ENCODE measurements around the gene SRGAP2C.
"Not testable (repeated sequence)": the region's sequence is repeated elsewhere in the genome, so short reads cannot be mapped to it uniquely, and the experiment has no call there.

Gene SRGAP2C

GRCh38 chr1:121263789-121264244 is 79.0 kb downstream of the SRGAP2C start:
- H3K36me3 ChIP-seq (replicated peaks); H3K27ac ChIP-seq; H3K27me3 ChIP-seq (replicated peaks); H3K4me3 ChIP-seq (ENCODE audit: low read depth, low read length); in situ Hi-C loops (cut with HindIII; ENCODE audit: low pct_ligation_motif_present, low sequenced_read_pairs): not testable (repeated sequence)
- peak; percentile 84 for DNase-seq

GRCh38 chr1:121267072-121267471 is 82.3 kb downstream of the SRGAP2C start:
- H3K27ac ChIP-seq; DNase-seq; H3K27me3 ChIP-seq (replicated peaks); H3K4me3 ChIP-seq (ENCODE audit: low read depth, low read length); H3K36me3 ChIP-seq (replicated peaks); in situ Hi-C loops (cut with HindIII; ENCODE audit: low pct_ligation_motif_present, low sequenced_read_pairs): not testable (repeated sequence)

- H3K27ac ChIP-seq; in situ Hi-C loops (cut with HindIII; ENCODE audit: low pct_ligation_motif_present, low sequenced_read_pairs); H3K4me3 ChIP-seq (ENCODE audit: low read depth, low read length); H3K27me3 ChIP-seq (replicated peaks); DNase-seq; H3K36me3 ChIP-seq (replicated peaks): not testable (repeated sequence)
Observed at GRCh38 chr1:121269309-121269708, 84.5 kb downstream of the SRGAP2C start.

GRCh38 chr1:121269973-121270372 is 85.2 kb downstream of the SRGAP2C start:
- H3K27ac ChIP-seq; DNase-seq; H3K4me3 ChIP-seq (ENCODE audit: low read depth, low read length); in situ Hi-C loops (cut with HindIII; ENCODE audit: low pct_ligation_motif_present, low sequenced_read_pairs); H3K27me3 ChIP-seq (replicated peaks); H3K36me3 ChIP-seq (replicated peaks): not testable (repeated sequence)

GRCh38 chr1:121271143-121271715 is 86.5 kb downstream of the SRGAP2C start:
- H3K4me3 ChIP-seq (ENCODE audit: low read depth, low read length); in situ Hi-C loops (cut with HindIII; ENCODE audit: low pct_ligation_motif_present, low sequenced_read_pairs); H3K27me3 ChIP-seq (replicated peaks); H3K36me3 ChIP-seq (replicated peaks); H3K27ac ChIP-seq; DNase-seq: not testable (repeated sequence)

- DNase-seq: peak; percentile 16
- H3K27me3 ChIP-seq (replicated peaks); H3K27ac ChIP-seq; in situ Hi-C loops (cut with HindIII; ENCODE audit: low pct_ligation_motif_present, low sequenced_read_pairs); H3K4me3 ChIP-seq (ENCODE audit: low read depth, low read length); H3K36me3 ChIP-seq (replicated peaks): not testable (repeated sequence)
Observed at GRCh38 chr1:121275435-121275834, 90.7 kb downstream of the SRGAP2C start.

- H3K4me3 ChIP-seq (ENCODE audit: low read depth, low read length); H3K27ac ChIP-seq; in situ Hi-C loops (cut with HindIII; ENCODE audit: low pct_ligation_motif_present, low sequenced_read_pairs); DNase-seq; H3K36me3 ChIP-seq (replicated peaks); H3K27me3 ChIP-seq (replicated peaks): not testable (repeated sequence)
Observed at GRCh38 chr1:121278202-121278601, 93.4 kb downstream of the SRGAP2C start.

- H3K27ac ChIP-seq; in situ Hi-C loops (cut with HindIII; ENCODE audit: low pct_ligation_motif_present, low sequenced_read_pairs); H3K27me3 ChIP-seq (replicated peaks); H3K36me3 ChIP-seq (replicated peaks); DNase-seq; H3K4me3 ChIP-seq (ENCODE audit: low read depth, low read length): not testable (repeated sequence)
Observed at GRCh38 chr1:121278777-121279547, 94.2 kb downstream of the SRGAP2C start.

- H3K27me3 ChIP-seq (replicated peaks); DNase-seq; H3K27ac ChIP-seq; H3K36me3 ChIP-seq (replicated peaks); in situ Hi-C loops (cut with HindIII; ENCODE audit: low pct_ligation_motif_present, low sequenced_read_pairs); H3K4me3 ChIP-seq (ENCODE audit: low read depth, low read length): not testable (repeated sequence)
Observed at GRCh38 chr1:121279548-121279898, 94.7 kb downstream of the SRGAP2C start.

- H3K4me3 ChIP-seq (ENCODE audit: low read depth, low read length); in situ Hi-C loops (cut with HindIII; ENCODE audit: low pct_ligation_motif_present, low sequenced_read_pairs); H3K27ac ChIP-seq; H3K27me3 ChIP-seq (replicated peaks); H3K36me3 ChIP-seq (replicated peaks); DNase-seq: not testable (repeated sequence)
Observed at GRCh38 chr1:121280699-121281317, 96.0 kb downstream of the SRGAP2C start.

GRCh38 chr1:121281480-121281879 is 96.7 kb downstream of the SRGAP2C start:
- H3K4me3 ChIP-seq (ENCODE audit: low read depth, low read length); H3K36me3 ChIP-seq (replicated peaks); H3K27me3 ChIP-seq (replicated peaks); DNase-seq; in situ Hi-C loops (cut with HindIII; ENCODE audit: low pct_ligation_motif_present, low sequenced_read_pairs); H3K27ac ChIP-seq: not testable (repeated sequence)

- H3K27ac ChIP-seq; in situ Hi-C loops (cut with HindIII; ENCODE audit: low pct_ligation_motif_present, low sequenced_read_pairs); H3K36me3 ChIP-seq (replicated peaks); H3K4me3 ChIP-seq (ENCODE audit: low read depth, low read length); H3K27me3 ChIP-seq (replicated peaks): not testable (repeated sequence)
- peak; percentile 40 for DNase-seq
Observed at GRCh38 chr1:121283587-121284180, 98.9 kb downstream of the SRGAP2C start.

- H3K27ac ChIP-seq; in situ Hi-C loops (cut with HindIII; ENCODE audit: low pct_ligation_motif_present, low sequenced_read_pairs); DNase-seq; H3K27me3 ChIP-seq (replicated peaks); H3K4me3 ChIP-seq (ENCODE audit: low read depth, low read length); H3K36me3 ChIP-seq (replicated peaks): not testable (repeated sequence)
Observed at GRCh38 chr1:121292590-121292989, 107.8 kb downstream of the SRGAP2C start.
